Testis (tissue), 2 donors: ENCODE results near the gene CECR2.

ENCODE experiments used
- POLR2A ChIP-seq: fragments of 450-650 bp; IDR thresholded peaks from one replicate; pipeline ENCODE4 v1.6.1; 2017; ENCODE audit warnings: antibody characterized with exemption, mild to moderate bottlenecking, moderate library complexity
- TF ChIP-seq, protein P1 (sequence below), 3 experiments: fragments of 450-650 bp in 2 of 3; fragments of 200-600 bp in 1 of 3; sonication (generic) in 1 of 3; IDR thresholded peaks; one replicate each; pipeline ENCODE4 v1.5.1; 2016 to 2019; ENCODE audit warnings: antibody characterized with exemption in 3 of 3, mild to moderate bottlenecking in 2 of 3, moderate library complexity in 1 of 3

DNA sequence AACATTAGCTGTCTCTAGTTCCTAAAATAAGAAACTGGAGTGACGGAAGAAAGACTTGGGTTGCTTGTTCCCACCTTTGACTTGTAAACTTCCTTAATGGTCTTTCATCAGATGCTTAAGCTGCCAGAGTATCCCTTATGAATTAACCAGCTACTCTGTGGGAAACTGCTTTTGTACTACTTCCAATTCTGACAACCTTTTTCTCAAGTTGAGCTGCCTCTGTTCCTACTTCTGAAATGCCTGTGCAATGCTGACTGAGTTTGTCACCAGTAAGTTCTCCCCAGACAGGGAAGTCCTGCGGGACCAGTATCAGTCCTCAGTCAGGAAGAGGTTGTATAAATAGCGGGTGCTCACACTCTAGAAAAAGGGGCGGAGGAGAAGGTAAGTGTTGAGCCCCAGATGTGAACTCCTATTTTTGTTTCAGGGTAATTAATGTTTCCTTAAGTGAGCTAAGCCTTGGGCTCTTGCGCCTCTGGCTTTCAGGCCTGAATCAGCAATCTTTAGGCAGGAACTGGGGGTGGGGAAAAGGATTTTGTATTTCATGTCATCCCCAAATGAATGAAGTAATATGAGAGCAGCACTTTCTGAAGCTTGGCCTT lies 67.2 kb downstream of the CECR2 start:
- TF ChIP-seq POLR2A, result no peak
- TF ChIP-seq, protein P1, sequence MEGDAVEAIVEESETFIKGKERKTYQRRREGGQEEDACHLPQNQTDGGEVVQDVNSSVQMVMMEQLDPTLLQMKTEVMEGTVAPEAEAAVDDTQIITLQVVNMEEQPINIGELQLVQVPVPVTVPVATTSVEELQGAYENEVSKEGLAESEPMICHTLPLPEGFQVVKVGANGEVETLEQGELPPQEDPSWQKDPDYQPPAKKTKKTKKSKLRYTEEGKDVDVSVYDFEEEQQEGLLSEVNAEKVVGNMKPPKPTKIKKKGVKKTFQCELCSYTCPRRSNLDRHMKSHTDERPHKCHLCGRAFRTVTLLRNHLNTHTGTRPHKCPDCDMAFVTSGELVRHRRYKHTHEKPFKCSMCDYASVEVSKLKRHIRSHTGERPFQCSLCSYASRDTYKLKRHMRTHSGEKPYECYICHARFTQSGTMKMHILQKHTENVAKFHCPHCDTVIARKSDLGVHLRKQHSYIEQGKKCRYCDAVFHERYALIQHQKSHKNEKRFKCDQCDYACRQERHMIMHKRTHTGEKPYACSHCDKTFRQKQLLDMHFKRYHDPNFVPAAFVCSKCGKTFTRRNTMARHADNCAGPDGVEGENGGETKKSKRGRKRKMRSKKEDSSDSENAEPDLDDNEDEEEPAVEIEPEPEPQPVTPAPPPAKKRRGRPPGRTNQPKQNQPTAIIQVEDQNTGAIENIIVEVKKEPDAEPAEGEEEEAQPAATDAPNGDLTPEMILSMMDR (IDR thresholded peaks at IDR 0.05), result no peak
